K562 (cell line): ENCODE data around the gene PRDM10. TPM values are rescaled to one million over a fixed set of nuclear protein-coding genes. Genes with fewer than 3 reads are reported as not detected.

Experiments used
- ESRRA ChIP-seq: fragments of 450-650 bp; IDR thresholded peaks from 2 replicates; pipeline ENCODE4 v1.6.1; 2014; ENCODE audit warnings: low read depth, mild to moderate bottlenecking, moderate library complexity, borderline replicate concordance
- HDAC8 ChIP-seq: fragments of 450-650 bp; IDR thresholded peaks from 2 replicates; pipeline ENCODE4 v1.6.1; 2016; ENCODE audit warnings: mild to moderate bottlenecking, missing genetic modification characterization, moderate library complexity, missing compliant biosample characterization
- KLF13 ChIP-seq: fragments of 450-650 bp; IDR thresholded peaks from 2 replicates; pipeline ENCODE4 v1.6.1; 2016; ENCODE audit warnings: missing genetic modification characterization, low read depth, mild to moderate bottlenecking, missing compliant biosample characterization, moderate library complexity, borderline replicate concordance
- MBD2 ChIP-seq: sonication (generic); IDR thresholded peaks from 2 replicates; pipeline ENCODE4 v1.6.1; 2016; ENCODE audit warnings: low read depth, borderline replicate concordance
- NUFIP1 ChIP-seq: fragments of 450-650 bp; IDR thresholded peaks from 2 replicates; pipeline ENCODE4 v1.6.1; 2018; ENCODE audit not compliant: partially characterized antibody
- POLR2AphosphoS5 ChIP-seq: IDR thresholded peaks from 2 replicates; pipeline ENCODE4 v1.6.1; 2011; ENCODE audit warnings: mild to moderate bottlenecking, low read depth, low read length, moderate library complexity; ENCODE audit not compliant: control insufficient read depth, insufficient read depth
- PRMT5 ChIP-seq: sonication (generic); formaldehyde crosslinking; IDR thresholded peaks from 2 replicates; pipeline ENCODE4 v1.5.0; 2020; ENCODE audit warnings: missing genetic modification reagents
- RBM39 ChIP-seq: fragments of 200-400 bp; formaldehyde crosslinking; optimal IDR thresholded peaks from 2 replicates; pipeline ENCODE3; 2018; ENCODE audit warnings: low read depth, low read length
- SIN3B ChIP-seq: fragments of 450-650 bp; IDR thresholded peaks from 2 replicates; pipeline ENCODE4 v1.6.1; 2017; ENCODE audit warnings: low read depth, mild to moderate bottlenecking, moderate library complexity
- SIX5 ChIP-seq, 2 experiments: IDR thresholded peaks; 2 replicates each; pipeline ENCODE4 v1.6.1; 2011; ENCODE audit warnings: low read length in 2 of 2, borderline replicate concordance in 1 of 2, low read depth in 1 of 2, mild to moderate bottlenecking in 1 of 2, moderate library complexity in 1 of 2; ENCODE audit not compliant: insufficient read depth in 1 of 2
- SRF ChIP-seq, 2 experiments: fragments of 250-450, 450-650 bp in 1 of 2; sonication (Bioruptor Pico) in 1 of 2; sonication (generic) in 1 of 2; formaldehyde crosslinking; IDR thresholded peaks; 2 replicates each; pipeline versions ENCODE4 v1.5.0 to v1.5.1; 2020 to 2022; ENCODE audit warnings: mild to moderate bottlenecking in 1 of 2, missing genetic modification reagents in 1 of 2
- TARDBP ChIP-seq: fragments of 450-650 bp; IDR thresholded peaks from 2 replicates; pipeline ENCODE4 v1.6.1; 2016
- ZBTB7A ChIP-seq: IDR thresholded peaks from 2 replicates; pipeline ENCODE4 v1.6.1; 2011; ENCODE audit warnings: low read depth, mild to moderate bottlenecking, low read length, moderate library complexity, borderline replicate concordance; ENCODE audit not compliant: control insufficient read depth
- ZNF212 ChIP-seq: fragments of 450-650 bp; formaldehyde crosslinking; IDR thresholded peaks from 2 replicates; pipeline ENCODE4 v1.4.0; 2020; ENCODE audit warnings: mild to moderate bottlenecking
- polyA plus RNA-seq, 8 experiments: library from polyadenylated mRNA; depleted of rRNA in 4 of 8; stranded (reverse) in 5 of 8; unstranded in 3 of 8; fragments of >200 nt; fragmentation: Nextera tagmentation in 2 of 8; fragmentation: Illumina TruSeq in 1 of 8; extraction: Ambion mirVana in 2 of 8; extraction: Trizol in 1 of 8; gene quantifications; 2 replicates each; pipeline versions ENCODE4 v1.2.1 to v1.2.3, GENCODE V29; 2011 to 2014; ENCODE audit warnings: inconsistent platforms in 1 of 8, missing spikeins in 1 of 8
- total RNA-seq, 7 experiments: library from RNA; depleted of rRNA in 6 of 7; stranded (reverse); fragments of >200 nt in 6 of 7; fragmentation: Illumina TruSeq in 2 of 7; extraction: Trizol in 2 of 7; gene quantifications; 2 replicates each; pipeline versions ENCODE4 v1.2.1 to v1.2.3, GENCODE V29; 2011 to 2021; ENCODE audit warnings: low replicate concordance in 1 of 7
- TF ChIP-seq, protein P1 (sequence below), 2 experiments: IDR thresholded peaks; 2 replicates each; pipeline ENCODE4 v1.6.1; 2011; ENCODE audit warnings: borderline replicate concordance in 1 of 2, control low read depth in 1 of 2, low read depth in 1 of 2, low read length in 1 of 2, mild to moderate bottlenecking in 1 of 2, mixed read lengths in 1 of 2, moderate library complexity in 1 of 2; ENCODE audit not compliant: insufficient read depth in 1 of 2, insufficient read length in 1 of 2, poor library complexity in 1 of 2, severe bottlenecking in 1 of 2; ENCODE audit errors: extremely low read depth in 1 of 2
- TF ChIP-seq, protein P2 (sequence below): fragments of 250-450 bp; sonication (Bioruptor Pico); IDR thresholded peaks from 2 replicates; pipeline ENCODE4 v1.8.0; 2022; ENCODE audit warnings: moderate library complexity, mild to moderate bottlenecking, inconsistent platforms
- TF ChIP-seq, protein P3 (sequence below), 2 experiments: fragments of 450-650 bp in 1 of 2; IDR thresholded peaks; 2 replicates each; pipeline ENCODE4 v1.6.1; 2011 to 2017; ENCODE audit warnings: low read depth in 2 of 2, antibody characterized with exemption in 1 of 2, borderline replicate concordance in 1 of 2, low read length in 1 of 2, mild to moderate bottlenecking in 1 of 2, mixed read lengths in 1 of 2; ENCODE audit not compliant: control insufficient read depth in 1 of 2
- TF ChIP-seq, protein P4 (sequence below), 3 experiments: IDR thresholded peaks in 2 of 3; conservative IDR thresholded peaks in 1 of 3; 2 replicates each; pipeline ENCODE4 v1.5.1; 2011 to 2012; ENCODE audit warnings: low read length in 3 of 3, mild to moderate bottlenecking in 3 of 3, control low read depth in 2 of 3, improper control_type of control experiment in 1 of 3, inconsistent platforms in 1 of 3, low read depth in 1 of 3, mixed read lengths in 1 of 3, moderate library complexity in 1 of 3; ENCODE audit not compliant: insufficient read depth in 2 of 3

PRDM10 gene
- total and polyA plus RNA-seq, 9 of the 15 experiments (the other 6 are each of a cell fraction or from before 2014, with no cell fraction given) = 0.89 to 9.3 (median 4.5) TPM

DNA sequence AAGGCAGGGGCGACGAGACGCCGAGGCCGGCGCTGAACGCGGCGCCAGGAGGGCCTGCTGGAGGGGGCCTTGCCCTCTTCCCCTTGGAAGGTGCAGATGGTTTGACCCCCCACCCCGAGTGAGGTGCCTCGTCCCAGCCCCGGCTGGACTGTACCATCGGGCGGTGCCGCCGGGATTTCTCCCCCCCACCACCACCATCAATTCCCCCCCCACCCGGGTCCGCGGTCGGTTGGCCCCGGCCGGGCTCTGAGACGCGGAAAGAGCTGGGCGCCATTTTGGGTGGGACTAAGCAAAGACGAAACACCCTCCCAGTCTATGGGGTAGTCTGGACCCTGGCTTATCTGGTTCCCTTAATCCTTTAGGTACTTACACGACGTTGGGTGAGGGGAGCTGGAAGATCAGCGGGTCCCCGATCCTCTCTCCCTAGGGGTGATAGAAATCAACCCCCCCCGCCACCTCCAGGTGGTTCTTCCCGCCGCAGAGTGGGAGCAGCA lies at the start of gene PRDM10 (continued):
- TF ChIP-seq PRMT5 (0 out of 2 replicates have a peak, but pooled peaks have one; percentile 51), HDAC8 (no peak), ZNF212 (CRISPR knock-in tag) (no peak), TARDBP (peak; percentile 45; the same call in 1 of the 2 replicates), POLR2AphosphoS5 (peak; percentile 69), SRF (CRISPR knock-in tag; IDR thresholded peaks at IDR 0.05) (no peak), MBD2 (peak; percentile 94), ZBTB7A (peak; percentile 49; the same call in 1 of the 2 replicates), NUFIP1 (peak; percentile 28), SIX5 (IDR thresholded peaks at IDR 0.05; ENCODE audit: borderline replicate concordance in 1 of 2, insufficient read depth in 1 of 2, low read depth in 1 of 2, low read length in 2 of 2) (peak; percentile 39 to 46; a peak in 3 of 4 replicates), SIN3B (peak; percentile 49; the same call in 1 of the 2 replicates), ESRRA (0 out of 2 replicates have a peak, but pooled peaks have one; percentile 34), KLF13 (tag) (0 out of 2 replicates have a peak, but pooled peaks have one; percentile 12), RBM39 (peak; percentile 66)
- TF ChIP-seq, protein P1, sequence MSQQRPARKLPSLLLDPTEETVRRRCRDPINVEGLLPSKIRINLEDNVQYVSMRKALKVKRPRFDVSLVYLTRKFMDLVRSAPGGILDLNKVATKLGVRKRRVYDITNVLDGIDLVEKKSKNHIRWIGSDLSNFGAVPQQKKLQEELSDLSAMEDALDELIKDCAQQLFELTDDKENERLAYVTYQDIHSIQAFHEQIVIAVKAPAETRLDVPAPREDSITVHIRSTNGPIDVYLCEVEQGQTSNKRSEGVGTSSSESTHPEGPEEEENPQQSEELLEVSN (IDR thresholded peaks at IDR 0.05; ENCODE audit: borderline replicate concordance in 1 of 2, extremely low read depth in 1 of 2, insufficient read depth in 1 of 2, insufficient read length in 1 of 2, low read depth in 1 of 2, low read length in 1 of 2, poor library complexity in 1 of 2, severe bottlenecking in 1 of 2) = peak in 1 of 2 experiments; percentile 22
- TF ChIP-seq, protein P2, sequence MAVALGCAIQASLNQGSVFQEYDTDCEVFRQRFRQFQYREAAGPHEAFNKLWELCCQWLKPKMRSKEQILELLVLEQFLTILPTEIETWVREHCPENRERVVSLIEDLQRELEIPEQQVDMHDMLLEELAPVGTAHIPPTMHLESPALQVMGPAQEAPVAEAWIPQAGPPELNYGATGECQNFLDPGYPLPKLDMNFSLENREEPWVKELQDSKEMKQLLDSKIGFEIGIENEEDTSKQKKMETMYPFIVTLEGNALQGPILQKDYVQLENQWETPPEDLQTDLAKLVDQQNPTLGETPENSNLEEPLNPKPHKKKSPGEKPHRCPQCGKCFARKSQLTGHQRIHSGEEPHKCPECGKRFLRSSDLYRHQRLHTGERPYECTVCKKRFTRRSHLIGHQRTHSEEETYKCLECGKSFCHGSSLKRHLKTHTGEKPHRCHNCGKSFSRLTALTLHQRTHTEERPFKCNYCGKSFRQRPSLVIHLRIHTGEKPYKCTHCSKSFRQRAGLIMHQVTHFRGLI (CRISPR knock-in tag) = no peak
- TF ChIP-seq, protein P3, sequence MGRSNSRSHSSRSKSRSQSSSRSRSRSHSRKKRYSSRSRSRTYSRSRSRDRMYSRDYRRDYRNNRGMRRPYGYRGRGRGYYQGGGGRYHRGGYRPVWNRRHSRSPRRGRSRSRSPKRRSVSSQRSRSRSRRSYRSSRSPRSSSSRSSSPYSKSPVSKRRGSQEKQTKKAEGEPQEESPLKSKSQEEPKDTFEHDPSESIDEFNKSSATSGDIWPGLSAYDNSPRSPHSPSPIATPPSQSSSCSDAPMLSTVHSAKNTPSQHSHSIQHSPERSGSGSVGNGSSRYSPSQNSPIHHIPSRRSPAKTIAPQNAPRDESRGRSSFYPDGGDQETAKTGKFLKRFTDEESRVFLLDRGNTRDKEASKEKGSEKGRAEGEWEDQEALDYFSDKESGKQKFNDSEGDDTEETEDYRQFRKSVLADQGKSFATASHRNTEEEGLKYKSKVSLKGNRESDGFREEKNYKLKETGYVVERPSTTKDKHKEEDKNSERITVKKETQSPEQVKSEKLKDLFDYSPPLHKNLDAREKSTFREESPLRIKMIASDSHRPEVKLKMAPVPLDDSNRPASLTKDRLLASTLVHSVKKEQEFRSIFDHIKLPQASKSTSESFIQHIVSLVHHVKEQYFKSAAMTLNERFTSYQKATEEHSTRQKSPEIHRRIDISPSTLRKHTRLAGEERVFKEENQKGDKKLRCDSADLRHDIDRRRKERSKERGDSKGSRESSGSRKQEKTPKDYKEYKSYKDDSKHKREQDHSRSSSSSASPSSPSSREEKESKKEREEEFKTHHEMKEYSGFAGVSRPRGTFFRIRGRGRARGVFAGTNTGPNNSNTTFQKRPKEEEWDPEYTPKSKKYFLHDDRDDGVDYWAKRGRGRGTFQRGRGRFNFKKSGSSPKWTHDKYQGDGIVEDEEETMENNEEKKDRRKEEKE (IDR thresholded peaks at IDR 0.05; ENCODE audit: borderline replicate concordance in 1 of 2, control insufficient read depth in 1 of 2, low read depth in 2 of 2, low read length in 1 of 2) = peak in 1 of 2 experiments; percentile 93; a peak in 2 of 4 replicates
- TF ChIP-seq, protein P4, sequence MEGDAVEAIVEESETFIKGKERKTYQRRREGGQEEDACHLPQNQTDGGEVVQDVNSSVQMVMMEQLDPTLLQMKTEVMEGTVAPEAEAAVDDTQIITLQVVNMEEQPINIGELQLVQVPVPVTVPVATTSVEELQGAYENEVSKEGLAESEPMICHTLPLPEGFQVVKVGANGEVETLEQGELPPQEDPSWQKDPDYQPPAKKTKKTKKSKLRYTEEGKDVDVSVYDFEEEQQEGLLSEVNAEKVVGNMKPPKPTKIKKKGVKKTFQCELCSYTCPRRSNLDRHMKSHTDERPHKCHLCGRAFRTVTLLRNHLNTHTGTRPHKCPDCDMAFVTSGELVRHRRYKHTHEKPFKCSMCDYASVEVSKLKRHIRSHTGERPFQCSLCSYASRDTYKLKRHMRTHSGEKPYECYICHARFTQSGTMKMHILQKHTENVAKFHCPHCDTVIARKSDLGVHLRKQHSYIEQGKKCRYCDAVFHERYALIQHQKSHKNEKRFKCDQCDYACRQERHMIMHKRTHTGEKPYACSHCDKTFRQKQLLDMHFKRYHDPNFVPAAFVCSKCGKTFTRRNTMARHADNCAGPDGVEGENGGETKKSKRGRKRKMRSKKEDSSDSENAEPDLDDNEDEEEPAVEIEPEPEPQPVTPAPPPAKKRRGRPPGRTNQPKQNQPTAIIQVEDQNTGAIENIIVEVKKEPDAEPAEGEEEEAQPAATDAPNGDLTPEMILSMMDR (IDR thresholded peaks at IDR 0.05 in 2 of 3, conservative IDR thresholded peaks at IDR 0.05 in 1 of 3; ENCODE audit: insufficient read depth in 2 of 3, low read depth in 1 of 3, low read length in 3 of 3) = peak in 1 of 3 experiments; percentile 18; a peak in 2 of 6 replicates
